Psoas muscle (tissue), 8 donors: ENCODE measurements around the gene JAM2. TPM values are rescaled to one million over a fixed set of nuclear protein-coding genes. Genes with fewer than 3 reads are reported as not detected.

Experiments used
- ATAC-seq, 4 donors: fragments of 200-7000 bp; cut with Tn5 transposase; one replicate each; pipeline ENCODE4 v1.9.1; 2020; ENCODE audit warnings: moderate library complexity in 3 of 4, mild to moderate bottlenecking in 2 of 4
- DNase-seq, 2 donors: peaks; one replicate each; pipeline ENCODE4 v3.0.0-alpha.2; 2020
- H3K27ac ChIP-seq: fragments of 200-600 bp; one replicate; pipeline ENCODE4 v1.8.0; 2022
- H3K27me3 ChIP-seq, 3 donors: fragments of 200-600 bp in 1 of 3; one replicate each; pipeline versions ENCODE4 v1.6.1 to v1.8.0; 2013 to 2022; ENCODE audit warnings: low read length in 2 of 3, mild to moderate bottlenecking in 2 of 3, moderate library complexity in 1 of 3; ENCODE audit not compliant: insufficient read depth in 3 of 3
- H3K36me3 ChIP-seq, 2 donors: fragments of 200-600 bp in 1 of 2; one replicate each; pipeline versions ENCODE4 v1.6.1 to v1.8.0; 2013 to 2022; ENCODE audit warnings: low read depth in 1 of 2, mild to moderate bottlenecking in 1 of 2, moderate library complexity in 1 of 2; ENCODE audit not compliant: insufficient read depth in 1 of 2
- H3K4me1 ChIP-seq: fragments of 200-600 bp; one replicate; pipeline ENCODE4 v1.8.0; 2022
- H3K4me3 ChIP-seq: fragments of 200-600 bp; one replicate; pipeline ENCODE4 v1.8.0; 2022; ENCODE audit warnings: mild to moderate bottlenecking
- H3K9me3 ChIP-seq: fragments of 200-600 bp; one replicate; pipeline ENCODE4 v1.8.0; 2022
- CTCF ChIP-seq: fragments of 200-600 bp; IDR thresholded peaks from one replicate; pipeline ENCODE4 v1.8.0; 2022; ENCODE audit warnings: antibody characterized with exemption
- WGBS, 3 donors: extraction: QIAGEN DNeasy Blood & Tissue Kit; methylation state at CpG; one replicate each; pipeline versions ENCODE4 v1.1.6 to v1.1.7; 2013; 5-methylcytosine and 5-hydroxymethylcytosine counted together
- intact Hi-C, 2 donors: fragments of 100-400 bp; cut with DNase I; formaldehyde crosslinking; loops; one replicate each; pipeline versions ENCODE4 v1.11.0 to v1.14.2; 2022
- polyA plus RNA-seq, 3 donors: library from polyadenylated mRNA; stranded (reverse); fragments of 200-250 nt; gene quantifications; one replicate each; pipeline ENCODE4 v1.2.3, GENCODE V29; 2013
- total RNA-seq, 4 donors: library from RNA; stranded (reverse); fragmentation: NEBNext Ultra II Directional in 2 of 4; extraction: Animal tissue kit (Norgen Biotek cat#: 25700) in 2 of 4; gene quantifications; one replicate each; pipeline versions ENCODE4 v1.2.1 to v1.2.4, GENCODE V29; 2021 to 2023
- donor health status: healthy with polysubstance abuse.
- donor health status: DM: no; HTN: no; CAD: no; lungs with moderate emphysema.
- donor health status: Bipolar disorder and iron deficiency.
- donor health status: healthy.
- donor health status: DM: yes; HTN: yes; CAD: no.
- donor health status: DM: no; HTN: no; CAD: no.
- donor health status: DM: no; HTN: no; CAD: no.
- donor health status: DM: yes; HTN: yes; CAD: no.

JAM2 gene
- total and polyA plus RNA-seq, 7 donors = 3.6 to 17.1 (median 4.7) TPM

GRCh38 chr21:25733859-25734653 is 95.0 kb downstream of the JAM2 start:
- intact Hi-C loops = loop anchor here in 1 of 2 donors (5.0 kb wide), 1 partner anchor 127 kb away; the partner anchor contains the start of gene MRPL39
- Histone ChIP-seq H3K9me3 (no peaks in the 10 kb centered on the region), H3K27me3 (no peaks in the 10 kb centered on the region), H3K27ac (peak overlapping the region; percentile 97), H3K4me1 (peaks cover 57% of the 10 kb centered on the region), H3K4me3 (peak overlapping the region; percentile 93), H3K36me3 (peaks cover 0 to 7% of the 10 kb centered on the region in 2 donors)
- DNase-seq (no peak), ATAC-seq (peak; percentile 54 to 72 (median 62))
- TF ChIP-seq CTCF = no peak
- 2% methylated on average over 30 of the region's 30 CpGs for WGBS, 3 donors

GRCh38 chr21:25734654-25734903 is 95.5 kb downstream of the JAM2 start:
- Histone ChIP-seq H3K4me3 (peak overlapping the region; percentile 93), H3K27ac (peak overlapping the region; percentile 97), H3K4me1 (peaks cover 53% of the 10 kb centered on the region), H3K27me3 (no peaks in the 10 kb centered on the region), H3K9me3 (no peaks in the 10 kb centered on the region), H3K36me3 (peaks cover 0 to 1% of the 10 kb centered on the region in 2 donors)
- 0 to 1% (median 0%) methylated on average over 10 of the region's 10 CpGs for WGBS, 3 donors
- no peak for TF ChIP-seq CTCF
- intact Hi-C loops = loop anchor here in 1 of 2 donors (5.0 kb wide), 1 partner anchor 127 kb away; the partner anchor contains the start of gene MRPL39
- ATAC-seq = peak in 1 of 4 donors; percentile 0
- DNase-seq = no peak

- Histone ChIP-seq H3K4me1 (peaks cover 48% of the 10 kb centered on the region), H3K27ac (peak within 1 kb of the TSS; percentile 97), H3K9me3 (no peaks in the 10 kb centered on the region), H3K36me3 (no peaks in the 10 kb centered on the region), H3K4me3 (peak within 1 kb of the TSS; percentile 93), H3K27me3 (no peaks in the 10 kb centered on the region)
- peak; percentile 89 to 94 (median 94) for ATAC-seq
- WGBS, 3 donors = 0% methylated on average over 50 to 64 of the region's 64 CpGs
- intact Hi-C loops = loop anchor here in 1 of 2 donors (5.0 kb wide), 1 partner anchor 128 kb away; the partner anchor contains the start of gene MRPL39
- peak; percentile 97 to 99 for DNase-seq
- no peak for TF ChIP-seq CTCF
Observed at GRCh38 chr21:25734904-25735645, 96.0 kb downstream of the JAM2 start, which contains the start of the genes ATP5PF and GABPA. Gene ATP5PF (minus strand): TSS chr21:25734904. CDS start chr21:25729794, 5,110 bp downstream. Gene GABPA (plus strand): TSS chr21:25734972. CDS start chr21:25741599, 6,627 bp downstream.

- peak; percentile 92 to 94 for DNase-seq
- Histone ChIP-seq H3K4me3 (peak overlapping the region; percentile 93), H3K4me1 (peaks cover 45% of the 10 kb centered on the region), H3K36me3 (no peaks in the 10 kb centered on the region), H3K9me3 (no peaks in the 10 kb centered on the region), H3K27me3 (no peaks in the 10 kb centered on the region), H3K27ac (peak overlapping the region; percentile 97)
- intact Hi-C loops = no loop called here
- peak; percentile 73 to 78 (median 77) for ATAC-seq
- WGBS, 3 donors = 0 to 1% (median 0%) methylated on average over 18 to 48 of the region's 48 CpGs
- no peak for TF ChIP-seq CTCF
Observed at GRCh38 chr21:25735646-25736597, 96.9 kb downstream of the JAM2 start.
